Measurements from ENCODE around the gene PRKCE.
"Not testable (repeated sequence)": the region's sequence is repeated elsewhere in the genome, so short reads cannot be mapped to it uniquely, and the experiment has no call there.

Gene PRKCE

DNA sequence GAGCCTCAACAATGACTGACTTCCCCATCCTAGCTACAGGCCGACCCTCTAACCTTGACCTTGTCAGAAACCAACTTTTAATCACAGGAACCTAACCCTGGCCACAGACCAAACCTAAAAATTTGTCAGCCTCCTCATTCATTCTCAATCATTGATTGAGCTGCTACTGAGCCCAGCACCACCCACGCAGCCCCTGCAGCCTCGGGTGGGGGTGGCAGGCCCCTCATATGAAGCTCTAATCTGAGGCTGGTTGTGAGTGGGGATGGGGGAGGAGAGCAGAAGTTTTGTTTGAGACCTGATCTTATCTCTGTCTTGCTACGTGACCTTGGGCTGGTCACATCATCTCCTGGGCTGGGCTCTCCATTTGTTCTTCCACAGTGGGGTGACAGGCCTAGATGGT, 546.2 kb downstream of the PRKCE start:
- no peak overlapping the region for H3K27ac ChIP-seq (ENCODE audit: low read length)
- no peaks in the 10 kb centered on the region for H3K9me3 ChIP-seq (ENCODE audit: control insufficient read depth in 1 of 2, low read length in 2 of 2)
- H3K4me1 ChIP-seq (ENCODE audit: control insufficient read depth in 1 of 2, insufficient read depth in 2 of 2, low read length in 2 of 2) = no peaks in the 10 kb centered on the region
- no peak overlapping the region for H3K4me3 ChIP-seq (ENCODE audit: low read depth in 1 of 2, low read length in 2 of 2)
- no peaks in the 10 kb centered on the region for H3K36me3 ChIP-seq (ENCODE audit: control insufficient read depth in 1 of 2, insufficient read depth in 2 of 2, low read length in 2 of 2)
- no peaks in the 10 kb centered on the region for H3K27me3 ChIP-seq (ENCODE audit: low read depth, low read length)

- Histone ChIP-seq H3K4me1 (ENCODE audit: control insufficient read depth in 1 of 2, insufficient read depth in 2 of 2, low read length in 2 of 2) (no peaks in the 10 kb centered on the region), H3K27me3 (ENCODE audit: low read depth, low read length) (no peaks in the 10 kb centered on the region), H3K4me3 (ENCODE audit: low read depth in 1 of 2, low read length in 2 of 2) (no peak overlapping the region)
Observed at GRCh38 chr2:46198164-46198883, 546.8 kb downstream of the PRKCE start.

GRCh38 chr2:46198966-46199365, 547.5 kb downstream of the PRKCE start:
- H3K4me1 ChIP-seq (ENCODE audit: control insufficient read depth in 1 of 2, insufficient read depth in 2 of 2, low read length in 2 of 2) = no peaks in the 10 kb centered on the region
- no peak overlapping the region for H3K27ac ChIP-seq (ENCODE audit: low read length)
- no peaks in the 10 kb centered on the region for H3K27me3 ChIP-seq (ENCODE audit: low read depth, low read length)
- no peak overlapping the region for H3K4me3 ChIP-seq (ENCODE audit: low read depth in 1 of 2, low read length in 2 of 2)
- H3K9me3 ChIP-seq (ENCODE audit: control insufficient read depth in 1 of 2, low read length in 2 of 2) = no peaks in the 10 kb centered on the region
- H3K36me3 ChIP-seq (ENCODE audit: control insufficient read depth in 1 of 2, insufficient read depth in 2 of 2, low read length in 2 of 2) = no peaks in the 10 kb centered on the region

More at GRCh38 chr2:46198164-46198883, 546.8 kb downstream of the PRKCE start:
- Histone ChIP-seq H3K9me3 (ENCODE audit: control insufficient read depth in 1 of 2, low read length in 2 of 2) (no peaks in the 10 kb centered on the region), H3K36me3 (ENCODE audit: control insufficient read depth in 1 of 2, insufficient read depth in 2 of 2, low read length in 2 of 2) (no peaks in the 10 kb centered on the region), H3K27ac (ENCODE audit: low read length) (no peak overlapping the region)

GRCh38 chr2:46200100-46200690, 548.7 kb downstream of the PRKCE start:
- Histone ChIP-seq H3K27ac (ENCODE audit: low read length) (no peak overlapping the region), H3K4me1 (ENCODE audit: control insufficient read depth in 1 of 2, insufficient read depth in 2 of 2, low read length in 2 of 2) (no peaks in the 10 kb centered on the region), H3K9me3 (ENCODE audit: control insufficient read depth in 1 of 2, low read length in 2 of 2) (no peaks in the 10 kb centered on the region), H3K36me3 (ENCODE audit: control insufficient read depth in 1 of 2, insufficient read depth in 2 of 2, low read length in 2 of 2) (no peaks in the 10 kb centered on the region), H3K4me3 (ENCODE audit: low read depth in 1 of 2, low read length in 2 of 2) (no peak overlapping the region), H3K27me3 (ENCODE audit: low read depth, low read length) (no peaks in the 10 kb centered on the region)

- H3K36me3 ChIP-seq (ENCODE audit: control insufficient read depth in 1 of 2, insufficient read depth in 2 of 2, low read length in 2 of 2) = no peaks in the 10 kb centered on the region
- no peak overlapping the region for H3K27ac ChIP-seq (ENCODE audit: low read length)
- no peaks in the 10 kb centered on the region for H3K4me1 ChIP-seq (ENCODE audit: control insufficient read depth in 1 of 2, insufficient read depth in 2 of 2, low read length in 2 of 2)
- H3K4me3 ChIP-seq (ENCODE audit: low read depth in 1 of 2, low read length in 2 of 2) = no peak overlapping the region
- no peaks in the 10 kb centered on the region for H3K9me3 ChIP-seq (ENCODE audit: control insufficient read depth in 1 of 2, low read length in 2 of 2)
- no peaks in the 10 kb centered on the region for H3K27me3 ChIP-seq (ENCODE audit: low read depth, low read length)
Observed at GRCh38 chr2:46200861-46201605, 549.6 kb downstream of the PRKCE start.

DNA sequence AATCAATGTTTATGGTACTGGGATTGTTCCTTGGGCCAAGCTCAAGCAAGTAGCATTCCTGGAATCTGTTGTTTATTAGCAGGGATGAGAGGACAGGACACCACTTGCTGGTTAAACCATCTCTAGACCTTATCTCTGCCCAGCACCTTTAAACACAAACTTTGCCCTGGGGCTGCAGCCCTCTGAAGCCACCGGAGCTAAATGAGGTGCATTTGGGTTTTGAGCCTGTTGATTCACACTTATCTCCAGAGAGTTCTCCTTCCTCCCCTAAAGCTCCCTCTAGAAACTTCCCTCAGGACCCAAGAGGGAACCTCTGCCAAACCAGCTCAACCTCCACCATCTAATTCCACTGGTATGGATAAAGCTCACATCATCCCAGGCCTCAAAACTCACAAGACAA, 551.0 kb downstream of the PRKCE start:
- no peaks in the 10 kb centered on the region for H3K4me1 ChIP-seq (ENCODE audit: control insufficient read depth in 1 of 2, insufficient read depth in 2 of 2, low read length in 2 of 2)
- no peaks in the 10 kb centered on the region for H3K27me3 ChIP-seq (ENCODE audit: low read depth, low read length)
- no peaks in the 10 kb centered on the region for H3K9me3 ChIP-seq (ENCODE audit: control insufficient read depth in 1 of 2, low read length in 2 of 2)
- no peak overlapping the region for H3K27ac ChIP-seq (ENCODE audit: low read length)
- no peak overlapping the region for H3K4me3 ChIP-seq (ENCODE audit: low read depth in 1 of 2, low read length in 2 of 2)
- H3K36me3 ChIP-seq (ENCODE audit: control insufficient read depth in 1 of 2, insufficient read depth in 2 of 2, low read length in 2 of 2) = no peaks in the 10 kb centered on the region

DNA sequence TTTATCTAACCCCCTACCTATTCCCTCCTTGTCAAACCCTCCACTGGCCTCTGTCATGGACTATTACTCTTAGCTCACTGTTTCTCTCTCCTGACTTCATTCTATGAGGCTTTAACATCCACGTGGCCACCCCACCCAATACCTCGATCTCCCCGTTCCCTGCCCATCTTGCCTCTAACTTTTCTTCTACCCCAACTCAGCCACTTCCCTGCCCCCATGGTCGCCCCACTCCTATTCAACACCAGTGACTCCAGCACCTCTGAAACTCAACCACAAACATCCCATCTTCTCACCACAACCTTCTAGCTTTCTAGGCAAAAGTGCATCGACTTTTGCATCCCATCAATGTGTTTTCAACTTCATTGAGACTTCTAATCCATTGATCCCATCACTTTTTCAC, 551.5 kb downstream of the PRKCE start:
- Histone ChIP-seq H3K4me1 (ENCODE audit: control insufficient read depth in 1 of 2, insufficient read depth in 2 of 2, low read length in 2 of 2) (no peaks in the 10 kb centered on the region), H3K27ac (ENCODE audit: low read length) (no peak overlapping the region)

GRCh38 chr2:46203636-46204035, 552.2 kb downstream of the PRKCE start:
- H3K27ac ChIP-seq (ENCODE audit: low read length); H3K4me1 ChIP-seq (ENCODE audit: control insufficient read depth in 1 of 2, insufficient read depth in 2 of 2, low read length in 2 of 2); H3K27me3 ChIP-seq (ENCODE audit: low read depth, low read length); H3K4me3 ChIP-seq (ENCODE audit: low read depth in 1 of 2, low read length in 2 of 2); H3K9me3 ChIP-seq (ENCODE audit: control insufficient read depth in 1 of 2, low read length in 2 of 2); H3K36me3 ChIP-seq (ENCODE audit: control insufficient read depth in 1 of 2, insufficient read depth in 2 of 2, low read length in 2 of 2): not testable (repeated sequence)

More for the DNA sequence above, 551.5 kb downstream of the PRKCE start:
- no peaks in the 10 kb centered on the region for H3K36me3 ChIP-seq (ENCODE audit: control insufficient read depth in 1 of 2, insufficient read depth in 2 of 2, low read length in 2 of 2)
- H3K27me3 ChIP-seq (ENCODE audit: low read depth, low read length) = no peaks in the 10 kb centered on the region
- H3K4me3 ChIP-seq (ENCODE audit: low read depth in 1 of 2, low read length in 2 of 2) = no peak overlapping the region
- no peaks in the 10 kb centered on the region for H3K9me3 ChIP-seq (ENCODE audit: control insufficient read depth in 1 of 2, low read length in 2 of 2)

DNA sequence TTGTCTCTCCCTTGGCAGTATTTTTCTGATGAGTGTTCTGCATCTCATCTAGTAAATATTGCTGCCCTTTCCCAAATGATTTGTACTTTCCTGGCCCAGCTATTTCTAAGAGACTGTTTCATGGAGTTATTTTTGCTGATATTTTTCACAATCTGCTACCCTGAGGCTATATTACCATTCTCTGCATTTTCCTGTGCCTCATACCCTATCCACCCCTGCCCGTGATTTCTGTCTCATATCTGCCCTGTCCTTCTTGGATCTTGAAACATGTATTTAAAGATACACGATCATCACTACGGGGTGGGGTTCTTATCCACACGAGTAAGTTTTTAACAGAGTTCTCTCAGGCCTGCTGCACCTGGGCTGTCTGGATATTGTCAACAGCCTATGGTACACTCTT, 556.1 kb downstream of the PRKCE start:
- no peak overlapping the region for H3K4me3 ChIP-seq (ENCODE audit: low read depth in 1 of 2, low read length in 2 of 2)
- H3K4me1 ChIP-seq (ENCODE audit: control insufficient read depth in 1 of 2, insufficient read depth in 2 of 2, low read length in 2 of 2) = no peaks in the 10 kb centered on the region

DNA sequence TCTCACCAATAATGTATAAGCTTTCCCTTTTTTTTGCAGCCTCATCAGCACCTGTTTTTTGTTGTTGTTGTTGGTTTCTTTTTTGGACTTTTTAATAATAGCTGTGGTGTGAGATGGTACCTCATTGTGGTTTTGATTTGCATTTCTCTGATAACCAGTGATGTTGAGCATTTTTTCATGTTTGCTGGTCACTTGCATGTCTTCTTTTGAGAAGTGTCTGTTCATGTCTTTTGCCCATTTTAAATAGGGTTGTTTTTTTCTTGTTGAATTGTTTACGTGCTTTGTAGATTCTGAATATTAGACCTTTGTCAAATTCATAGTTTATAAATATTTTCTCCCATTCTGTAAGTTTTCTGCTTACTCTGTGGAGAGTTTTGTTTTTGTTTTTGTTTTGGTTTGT, 557.3 kb downstream of the PRKCE start:
- H3K4me1 ChIP-seq (ENCODE audit: control insufficient read depth in 1 of 2, insufficient read depth in 2 of 2, low read length in 2 of 2) = no peaks in the 10 kb centered on the region
- no peaks in the 10 kb centered on the region for H3K27me3 ChIP-seq (ENCODE audit: low read depth, low read length)
- H3K4me3 ChIP-seq (ENCODE audit: low read depth in 1 of 2, low read length in 2 of 2) = no peak overlapping the region
- peaks cover 8 to 11% of the 10 kb centered on the region in 2 donors for H3K9me3 ChIP-seq (ENCODE audit: control insufficient read depth in 1 of 2, low read length in 2 of 2)
- no peaks in the 10 kb centered on the region for H3K36me3 ChIP-seq (ENCODE audit: control insufficient read depth in 1 of 2, insufficient read depth in 2 of 2, low read length in 2 of 2)
- no peak overlapping the region for H3K27ac ChIP-seq (ENCODE audit: low read length)

More for the DNA sequence above, 556.1 kb downstream of the PRKCE start:
- Histone ChIP-seq H3K36me3 (ENCODE audit: control insufficient read depth in 1 of 2, insufficient read depth in 2 of 2, low read length in 2 of 2) (no peaks in the 10 kb centered on the region), H3K9me3 (ENCODE audit: control insufficient read depth in 1 of 2, low read length in 2 of 2) (peaks cover 8 to 11% of the 10 kb centered on the region in 2 donors), H3K27ac (ENCODE audit: low read length) (no peak overlapping the region), H3K27me3 (ENCODE audit: low read depth, low read length) (no peaks in the 10 kb centered on the region)

GRCh38 chr2:46210063-46210462, 558.6 kb downstream of the PRKCE start:
- Histone ChIP-seq H3K27me3 (ENCODE audit: low read depth, low read length) (no peaks in the 10 kb centered on the region), H3K27ac (ENCODE audit: low read length) (no peak overlapping the region), H3K4me1 (ENCODE audit: control insufficient read depth in 1 of 2, insufficient read depth in 2 of 2, low read length in 2 of 2) (no peaks in the 10 kb centered on the region)

More at GRCh38 chr2:46210063-46210462, 558.6 kb downstream of the PRKCE start:
- Histone ChIP-seq H3K4me3 (ENCODE audit: low read depth in 1 of 2, low read length in 2 of 2) (no peak overlapping the region), H3K36me3 (ENCODE audit: control insufficient read depth in 1 of 2, insufficient read depth in 2 of 2, low read length in 2 of 2) (no peaks in the 10 kb centered on the region), H3K9me3 (ENCODE audit: control insufficient read depth in 1 of 2, low read length in 2 of 2) (peaks cover 8 to 11% of the 10 kb centered on the region in 2 donors)
